GM10847 (cell line): ENCODE measurements around the gene NOP56.

ENCODE experiments used
- POLR2A ChIP-seq: IDR thresholded peaks from 2 replicates; pipeline ENCODE4 v1.6.1; 2011; ENCODE audit not compliant: insufficient read length; ENCODE audit errors: extremely low read depth

The NOP56 gene

GRCh38 chr20:2701671-2702081 lies 49.2 kb downstream of the NOP56 start:
- TF ChIP-seq POLR2A: no peak

- no peak for TF ChIP-seq POLR2A
Observed at GRCh38 chr20:2703716-2704475, 51.5 kb downstream of the NOP56 start.

GRCh38 chr20:2705931-2706645 lies 53.7 kb downstream of the NOP56 start:
- TF ChIP-seq POLR2A: no peak

GRCh38 chr20:2706688-2707352 lies 54.4 kb downstream of the NOP56 start:
- TF ChIP-seq POLR2A: no peak

GRCh38 chr20:2707353-2708072 lies 55.1 kb downstream of the NOP56 start:
- TF ChIP-seq POLR2A: no peak
